Tibial nerve (tissue), 4 donors: ENCODE measurements around the gene IGF2. TPM values are rescaled to one million over a fixed set of nuclear protein-coding genes. Genes with fewer than 3 reads are reported as not detected.
"Not testable (repeated sequence)": the region's sequence is repeated elsewhere in the genome, so short reads cannot be mapped to it uniquely, and the experiment has no call there.

ENCODE experiments used
- DNase-seq, 2 donors: peaks; one replicate each; pipeline ENCODE4 v3.0.0-alpha.2; 2019; ENCODE audit warnings: low spot score in 2 of 2
- H3K27ac ChIP-seq, 4 donors: fragments of 200-600 bp; sonication (generic) in 3 of 4; one replicate each; pipeline ENCODE4 v1.5.1; 2017 to 2019; ENCODE audit warnings: mild to moderate bottlenecking in 1 of 4
- H3K27me3 ChIP-seq, 2 donors: fragments of 200-600 bp; sonication (generic) in 1 of 2; one replicate each; pipeline versions ENCODE4 v1.5.1 to v1.6.0; 2017 to 2019
- H3K36me3 ChIP-seq, 3 donors: fragments of 200-600 bp; sonication (generic); one replicate each; pipeline ENCODE4 v1.5.1; 2018 to 2019
- H3K4me1 ChIP-seq, 4 donors: fragments of 200-600 bp; sonication (generic) in 3 of 4; one replicate each; pipeline ENCODE4 v1.5.1; 2017 to 2019
- H3K4me3 ChIP-seq, 4 donors: fragments of 200-600 bp; sonication (generic) in 3 of 4; one replicate each; pipeline ENCODE4 v1.5.1; 2017 to 2019; ENCODE audit warnings: mild to moderate bottlenecking in 1 of 4, moderate library complexity in 1 of 4
- H3K9me3 ChIP-seq, 4 donors: fragments of 200-600 bp; sonication (generic) in 3 of 4; one replicate each; pipeline ENCODE4 v1.5.1; 2017 to 2019
- EP300 ChIP-seq, 2 donors: sonication (generic); formaldehyde crosslinking; IDR thresholded peaks; one replicate each; pipeline ENCODE4 v1.6.1; 2017; ENCODE audit warnings: antibody characterized with exemption in 2 of 2, mild to moderate bottlenecking in 1 of 2
- POLR2A ChIP-seq, 2 donors: fragments of 450-650 bp; IDR thresholded peaks; one replicate each; pipeline ENCODE4 v1.6.1; 2017; ENCODE audit warnings: antibody characterized with exemption in 2 of 2, mild to moderate bottlenecking in 2 of 2, moderate library complexity in 2 of 2
- WGBS, 2 donors: methylation state at CpG; one replicate each; pipeline ENCODE4 v1.1.5; 2018; 5-methylcytosine and 5-hydroxymethylcytosine counted together
- total RNA-seq, 4 donors: library from RNA; depleted of rRNA; stranded (reverse); fragments of >200 nt; gene quantifications; one replicate each; pipeline ENCODE4 v1.1.0, GENCODE V29; 2016
- TF ChIP-seq, protein P1 (sequence below), 5 experiments: fragments of 200-600 bp in 3 of 5; fragments of 450-650 bp in 2 of 5; sonication (generic) in 3 of 5; IDR thresholded peaks; one replicate each; pipeline ENCODE4 v1.5.1; 2016 to 2019; ENCODE audit warnings: antibody characterized with exemption in 5 of 5, mild to moderate bottlenecking in 3 of 5, moderate library complexity in 2 of 5

Gene IGF2
- total RNA-seq, 4 donors from 2014 or later, result 131 to 246 (median 173) TPM

DNA sequence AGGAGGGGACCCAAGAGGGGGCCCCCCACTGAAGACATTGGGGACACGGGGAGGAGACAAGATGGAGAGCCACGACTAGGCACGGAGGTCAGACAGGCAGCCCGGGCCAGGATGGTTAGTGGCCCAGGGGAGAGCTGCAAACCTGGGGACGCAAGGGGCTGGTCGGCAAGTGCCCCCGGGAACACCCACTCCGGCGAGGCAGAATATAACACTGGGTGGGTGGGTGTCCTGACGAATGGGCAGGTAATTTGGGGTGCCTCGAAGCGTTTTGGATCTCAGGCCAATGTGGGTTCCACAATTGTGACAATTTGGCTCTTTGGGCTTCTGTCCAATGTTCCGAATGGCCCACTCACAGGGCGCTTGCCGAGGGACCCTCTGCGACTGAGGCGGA lies 9.9 kb downstream of the IGF2 start:
- no peaks in the 10 kb centered on the region for H3K9me3 ChIP-seq
- H3K36me3 ChIP-seq, result no peaks in the 10 kb centered on the region
- peaks cover 0 to 30% of the 10 kb centered on the region in 2 donors for H3K27me3 ChIP-seq
- peaks cover 0 to 6% (median 0%) of the 10 kb centered on the region in 4 donors for H3K4me1 ChIP-seq
- no peak for DNase-seq
- 85 to 86% methylated on average over 12 to 17 of the region's 17 CpGs for WGBS, 2 donors
- no peak overlapping the region for H3K27ac ChIP-seq
- H3K4me3 ChIP-seq, result no peak overlapping the region
- no peak for TF ChIP-seq EP300 (IDR thresholded peaks at IDR 0.05)
- TF ChIP-seq, protein P1, sequence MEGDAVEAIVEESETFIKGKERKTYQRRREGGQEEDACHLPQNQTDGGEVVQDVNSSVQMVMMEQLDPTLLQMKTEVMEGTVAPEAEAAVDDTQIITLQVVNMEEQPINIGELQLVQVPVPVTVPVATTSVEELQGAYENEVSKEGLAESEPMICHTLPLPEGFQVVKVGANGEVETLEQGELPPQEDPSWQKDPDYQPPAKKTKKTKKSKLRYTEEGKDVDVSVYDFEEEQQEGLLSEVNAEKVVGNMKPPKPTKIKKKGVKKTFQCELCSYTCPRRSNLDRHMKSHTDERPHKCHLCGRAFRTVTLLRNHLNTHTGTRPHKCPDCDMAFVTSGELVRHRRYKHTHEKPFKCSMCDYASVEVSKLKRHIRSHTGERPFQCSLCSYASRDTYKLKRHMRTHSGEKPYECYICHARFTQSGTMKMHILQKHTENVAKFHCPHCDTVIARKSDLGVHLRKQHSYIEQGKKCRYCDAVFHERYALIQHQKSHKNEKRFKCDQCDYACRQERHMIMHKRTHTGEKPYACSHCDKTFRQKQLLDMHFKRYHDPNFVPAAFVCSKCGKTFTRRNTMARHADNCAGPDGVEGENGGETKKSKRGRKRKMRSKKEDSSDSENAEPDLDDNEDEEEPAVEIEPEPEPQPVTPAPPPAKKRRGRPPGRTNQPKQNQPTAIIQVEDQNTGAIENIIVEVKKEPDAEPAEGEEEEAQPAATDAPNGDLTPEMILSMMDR (IDR thresholded peaks at IDR 0.05), result no peak
- TF ChIP-seq POLR2A (IDR thresholded peaks at IDR 0.05), result no peak

DNA sequence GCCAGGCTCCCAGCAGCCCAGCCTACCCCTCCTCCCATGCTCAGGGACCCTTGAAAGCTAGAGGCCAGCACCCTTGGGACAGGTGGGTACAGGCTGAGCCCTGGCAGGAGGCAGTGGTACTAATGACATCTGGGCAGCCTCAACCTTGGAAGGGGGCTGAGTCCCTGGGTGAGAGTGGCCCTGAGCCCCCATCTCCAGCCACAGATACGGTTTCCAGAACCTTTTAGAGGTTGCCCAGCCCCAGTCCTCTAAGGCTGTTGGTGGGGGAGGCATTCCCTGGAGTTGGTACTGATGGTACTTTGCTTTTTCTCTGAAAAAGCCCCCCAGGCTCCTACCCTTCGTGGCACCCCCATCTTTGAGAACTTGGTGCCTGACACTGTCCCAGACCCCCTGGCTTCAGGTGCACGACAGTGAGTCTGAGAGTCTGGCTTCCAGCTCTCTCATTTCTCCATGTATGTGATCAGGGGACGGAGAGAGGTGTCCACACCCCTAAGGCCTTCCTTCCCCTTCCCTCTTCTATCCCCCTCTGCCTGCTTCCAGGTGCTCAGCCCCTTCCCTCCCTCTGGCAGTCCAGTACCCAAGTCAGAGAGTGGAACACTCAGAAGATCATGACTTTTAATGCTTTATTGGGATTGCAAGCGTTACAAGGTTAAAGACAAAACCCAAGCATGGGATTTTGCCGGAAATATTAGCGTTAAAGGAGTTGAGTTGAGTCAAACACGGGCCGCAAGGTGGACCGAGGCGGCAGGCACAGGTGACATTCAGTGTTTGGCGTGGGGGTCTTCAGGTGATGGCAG lies 10.5 kb downstream of the IGF2 start:
- DNase-seq, result no peak
- TF ChIP-seq, protein P1 (IDR thresholded peaks at IDR 0.05), result no peak
- no peak for TF ChIP-seq EP300 (IDR thresholded peaks at IDR 0.05)
- TF ChIP-seq POLR2A (IDR thresholded peaks at IDR 0.05), result no peak
- no peak overlapping the region for H3K27ac ChIP-seq
- peaks cover 0 to 6% (median 0%) of the 10 kb centered on the region in 4 donors for H3K4me1 ChIP-seq
- no peaks in the 10 kb centered on the region for H3K36me3 ChIP-seq
- WGBS, 2 donors, result 80 to 83% methylated on average over 12 of the region's 12 CpGs
- peaks cover 0 to 24% of the 10 kb centered on the region in 2 donors for H3K27me3 ChIP-seq
- H3K9me3 ChIP-seq, result no peaks in the 10 kb centered on the region
- H3K4me3 ChIP-seq, result no peak overlapping the region

DNA sequence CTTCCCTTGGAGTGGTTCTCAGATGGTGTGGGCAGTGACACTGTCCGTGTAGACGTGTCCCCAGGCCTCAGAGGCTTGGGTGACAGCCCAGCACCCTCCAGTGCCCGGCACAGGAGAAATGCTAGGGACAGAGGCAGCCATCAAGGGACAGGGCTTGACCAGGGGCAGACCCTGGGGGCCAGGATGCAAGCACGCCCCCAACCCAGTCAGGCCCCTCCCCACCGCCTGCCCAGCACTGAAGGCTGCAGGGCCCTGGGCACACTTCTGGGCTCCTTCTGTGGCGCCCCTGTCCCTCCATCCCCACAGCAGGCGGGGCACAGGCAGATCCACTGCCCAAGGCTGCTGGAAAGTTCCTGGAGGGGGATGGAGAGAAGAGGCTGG lies 11.1 kb downstream of the IGF2 start:
- H3K36me3 ChIP-seq, result no peaks in the 10 kb centered on the region
- H3K27ac ChIP-seq, result no peak overlapping the region
- no peaks in the 10 kb centered on the region for H3K9me3 ChIP-seq
- H3K4me1 ChIP-seq, result peaks cover 0 to 9% (median 0%) of the 10 kb centered on the region in 4 donors
- peaks cover 0 to 19% of the 10 kb centered on the region in 2 donors for H3K27me3 ChIP-seq
- no peak for DNase-seq
- 46 to 77% methylated on average over 3 to 7 of the region's 7 CpGs for WGBS, 2 donors
- no peak overlapping the region for H3K4me3 ChIP-seq
- TF ChIP-seq, protein P1 (IDR thresholded peaks at IDR 0.05), result no peak
- no peak for TF ChIP-seq POLR2A (IDR thresholded peaks at IDR 0.05)
- TF ChIP-seq EP300 (IDR thresholded peaks at IDR 0.05), result no peak

DNA sequence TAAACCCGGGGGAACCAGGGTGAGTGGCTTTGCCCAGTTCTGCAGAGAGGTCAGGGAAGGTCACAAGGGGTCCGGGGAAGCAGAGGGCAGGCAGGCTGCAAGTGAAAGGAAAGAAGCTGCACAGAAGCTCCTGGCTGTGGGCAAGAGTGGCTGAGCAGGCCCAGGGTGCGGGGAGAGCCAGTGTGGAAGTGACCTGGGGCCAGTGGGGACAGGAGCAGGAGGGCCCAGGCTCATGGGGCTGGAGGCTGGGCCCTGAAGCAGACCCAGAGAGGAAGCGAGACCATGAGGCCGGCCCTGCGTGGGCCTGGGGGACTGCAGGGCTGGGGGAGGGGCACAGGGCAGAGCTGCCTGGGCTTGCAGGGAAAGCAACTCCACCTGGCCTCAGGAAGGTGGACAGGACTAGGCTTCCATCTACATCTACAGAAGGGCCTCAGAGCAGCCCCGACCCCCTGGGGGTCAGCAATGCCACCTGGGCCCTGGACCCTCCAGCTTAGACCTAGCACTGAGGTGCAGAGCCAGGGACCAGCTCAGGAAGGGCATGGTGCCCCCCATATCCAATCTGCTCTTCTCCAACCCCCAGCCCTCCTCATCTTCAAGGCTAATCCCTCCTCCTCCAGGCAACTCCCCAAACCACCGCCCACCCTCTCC lies 11.6 kb downstream of the IGF2 start:
- TF ChIP-seq, protein P1 (IDR thresholded peaks at IDR 0.05), result no peak
- TF ChIP-seq POLR2A (IDR thresholded peaks at IDR 0.05) (no peak), EP300 (IDR thresholded peaks at IDR 0.05) (no peak)
- 66 to 68% methylated on average over 7 to 8 of the region's 8 CpGs for WGBS, 2 donors
- H3K36me3 ChIP-seq, result no peaks in the 10 kb centered on the region
- H3K9me3 ChIP-seq, result no peaks in the 10 kb centered on the region
- H3K4me1 ChIP-seq, result peaks cover 0 to 8% (median 0%) of the 10 kb centered on the region in 4 donors
- no peak overlapping the region for H3K4me3 ChIP-seq
- no peak overlapping the region for H3K27ac ChIP-seq
- peaks cover 0 to 15% of the 10 kb centered on the region in 2 donors for H3K27me3 ChIP-seq
- DNase-seq, result no peak

DNA sequence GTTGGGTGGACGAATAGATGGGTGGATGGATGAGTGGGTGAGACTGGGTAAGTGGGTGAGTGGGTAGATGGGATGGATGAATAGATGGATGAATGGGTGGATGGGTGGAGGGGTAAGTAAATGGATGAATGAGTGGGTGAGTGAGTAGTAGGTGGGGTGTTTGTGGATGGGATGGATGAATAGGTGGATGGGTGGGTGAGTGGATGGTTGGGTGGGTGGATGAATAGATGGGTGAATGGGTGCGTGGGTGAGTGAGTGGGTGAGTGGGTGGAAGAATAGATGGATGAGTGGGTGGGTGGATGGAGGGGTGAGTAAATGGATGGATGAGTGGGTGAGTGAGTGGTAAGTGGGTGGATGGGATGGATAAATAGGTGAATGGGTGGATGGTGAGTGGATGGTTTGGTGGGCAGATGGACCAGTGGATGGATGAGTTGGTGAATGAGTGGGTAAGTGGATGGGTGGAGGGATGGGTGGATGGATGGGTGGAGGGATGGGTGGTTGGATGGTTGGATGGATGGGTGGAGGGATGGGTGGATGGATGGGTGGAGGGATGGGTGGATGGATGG lies 12.6 kb downstream of the IGF2 start:
- no peak overlapping the region for H3K27ac ChIP-seq
- H3K4me1 ChIP-seq, result peaks cover 0 to 17% (median 0%) of the 10 kb centered on the region in 4 donors
- H3K9me3 ChIP-seq, result no peaks in the 10 kb centered on the region
- TF ChIP-seq EP300 (IDR thresholded peaks at IDR 0.05), result no peak
- 84 to 91% methylated on average over 2 of the region's 2 CpGs for WGBS, 2 donors
- no peak overlapping the region for H3K4me3 ChIP-seq
- no peaks in the 10 kb centered on the region for H3K36me3 ChIP-seq
- no peak for DNase-seq
- peaks cover 0 to 18% of the 10 kb centered on the region in 2 donors for H3K27me3 ChIP-seq

DNA sequence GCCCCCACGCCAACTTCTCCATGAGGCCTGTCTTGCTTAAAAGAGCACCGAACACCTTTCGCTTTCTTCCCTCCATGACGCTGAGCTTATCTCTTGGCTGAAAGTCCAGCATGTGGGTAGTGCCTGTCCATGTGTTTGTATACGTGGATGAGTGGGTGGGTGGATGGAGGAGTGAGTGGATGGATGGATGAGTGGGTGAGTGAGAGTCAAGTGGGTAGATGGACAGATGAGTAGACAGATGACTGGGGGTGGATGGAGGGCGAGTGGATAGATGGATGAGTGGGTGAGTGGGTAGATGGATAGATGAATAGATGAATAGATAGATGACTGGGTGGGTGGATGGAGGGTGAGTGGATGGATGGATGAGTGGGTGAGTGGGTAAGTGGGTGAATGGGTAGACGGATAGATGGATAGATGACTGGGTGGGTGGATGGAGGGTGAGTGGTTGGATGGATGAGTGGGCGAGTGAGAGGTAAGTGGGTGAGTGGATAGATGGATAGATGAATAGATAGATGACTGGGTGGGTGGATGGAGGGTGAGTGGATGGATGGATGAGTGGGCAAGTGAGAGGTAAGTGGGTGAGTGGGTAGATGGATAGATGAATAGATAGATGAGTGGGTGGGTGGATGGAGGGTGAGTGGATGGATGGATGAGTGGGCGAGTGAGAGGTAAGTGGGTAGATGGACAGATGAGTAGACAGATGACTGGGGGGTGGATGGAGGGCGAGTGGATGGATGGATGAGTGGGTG lies 14.3 kb downstream of the IGF2 start:
- not testable (repeated sequence) for H3K9me3 ChIP-seq, DNase-seq, H3K36me3 ChIP-seq, H3K27ac ChIP-seq, H3K4me3 ChIP-seq
- H3K4me1 ChIP-seq, result peaks cover 0 to 17% (median 0%) of the 10 kb centered on the region in 4 donors
- 88 to 89% methylated on average over 9 to 10 of the region's 10 CpGs for WGBS, 2 donors
- peaks cover 0 to 28% of the 10 kb centered on the region in 2 donors for H3K27me3 ChIP-seq
